GM23338 (cell line): Measurements from ENCODE around the gene FRMD4A.

Experiments used
- CTCF ChIP-seq, 2 experiments: fragments of 200-600 bp in 1 of 2; sonication (generic) in 1 of 2; conservative IDR thresholded peaks; 2 replicates each; pipeline versions ENCODE4 v1.5.1 to v1.6.1; 2016 to 2017; ENCODE audit warnings: antibody characterized with exemption in 2 of 2, low read depth in 2 of 2, mild to moderate bottlenecking in 2 of 2, moderate library complexity in 1 of 2
- EZH2 ChIP-seq: fragments of 200-600 bp; sonication (generic); IDR thresholded peaks from one replicate; pipeline ENCODE4 v1.8.0; 2017; ENCODE audit warnings: antibody characterized with exemption, mild to moderate bottlenecking, low read depth; ENCODE audit not compliant: unreplicated experiment
- EZH2phosphoT487 ChIP-seq: fragments of 200-600 bp; sonication (generic); IDR thresholded peaks from one replicate; pipeline ENCODE4 v1.8.1; 2018; ENCODE audit warnings: antibody characterized with exemption; ENCODE audit not compliant: unreplicated experiment
- POLR2AphosphoS5 ChIP-seq: IDR thresholded peaks from 2 replicates; pipeline ENCODE4 v1.6.1; 2016; ENCODE audit warnings: antibody characterized with exemption, low read depth
- REST ChIP-seq: IDR thresholded peaks from one replicate; pipeline ENCODE4 v1.6.1; 2018; ENCODE audit warnings: antibody characterized with exemption; ENCODE audit not compliant: unreplicated experiment

GRCh38 chr10:14236341-14236740 is 94.4 kb downstream of the FRMD4A start:
- TF ChIP-seq CTCF (conservative IDR thresholded peaks at IDR 0.05; ENCODE audit: low read depth in 2 of 2) (no peak), EZH2 (no peak), REST (no peak), POLR2AphosphoS5 (no peak), EZH2phosphoT487 (no peak)
